Activated T-helper 9 cell treated with anti-CD3 and anti-CD28 coated beads, Interleukin-2, amount 50 U/mL, for 16 hours (primary cell): ENCODE measurements around the gene MAPK8.
"Not testable (repeated sequence)": the region's sequence is repeated elsewhere in the genome, so short reads cannot be mapped to it uniquely, and the experiment has no call there.

ENCODE experiments used
- DNase-seq: peaks from one replicate; pipeline ENCODE4 v3.0.0-alpha.2; 2020; ENCODE audit warnings: low read depth

Gene MAPK8

GRCh38 chr10:48418189-48418788 lies 111.8 kb downstream of the MAPK8 start:
- DNase-seq: no peak

DNA sequence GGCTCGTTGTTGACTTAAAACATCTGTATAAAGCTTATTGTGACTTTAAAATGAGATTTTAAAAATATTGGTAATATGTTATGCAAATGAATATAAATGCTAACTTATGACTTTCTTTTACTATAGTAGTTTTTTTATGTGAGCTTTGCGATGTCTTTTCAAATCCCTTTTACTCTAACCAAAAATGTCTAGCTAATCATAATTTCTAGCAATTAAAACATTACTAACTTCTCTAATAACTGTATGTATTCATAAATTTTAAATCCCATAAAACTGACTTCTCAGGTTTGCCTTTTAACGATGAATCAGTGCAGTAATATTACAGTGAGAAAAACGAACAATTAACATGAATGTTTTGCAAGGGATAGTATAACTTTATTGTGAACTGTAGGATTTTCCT lies 113.2 kb downstream of the MAPK8 start:
- DNase-seq: no peak

DNA sequence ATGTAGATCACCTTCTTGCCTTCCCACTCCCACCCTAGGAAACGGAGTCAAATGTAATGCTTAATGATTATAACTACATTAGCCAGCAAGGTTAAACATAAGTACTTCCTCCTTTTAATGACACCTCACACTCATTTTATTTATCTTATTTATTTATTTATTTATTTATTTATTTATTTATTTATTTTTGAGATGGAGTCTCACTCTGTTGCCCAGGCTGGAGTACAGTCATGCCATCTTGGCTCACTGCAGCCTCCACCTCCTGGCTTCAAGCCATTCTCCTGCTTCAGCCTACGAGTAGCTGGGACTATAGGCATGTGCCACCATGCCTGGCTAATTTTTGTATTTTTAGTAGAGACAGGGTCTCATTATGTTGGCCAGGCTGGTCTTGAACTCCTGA lies 115.4 kb downstream of the MAPK8 start:
- not testable (repeated sequence) for DNase-seq

- no peak for DNase-seq
Measured at GRCh38 chr10:48423884-48424283, 117.4 kb downstream of the MAPK8 start.

- DNase-seq: no peak
Measured at GRCh38 chr10:48428896-48429295, 122.4 kb downstream of the MAPK8 start.

DNA sequence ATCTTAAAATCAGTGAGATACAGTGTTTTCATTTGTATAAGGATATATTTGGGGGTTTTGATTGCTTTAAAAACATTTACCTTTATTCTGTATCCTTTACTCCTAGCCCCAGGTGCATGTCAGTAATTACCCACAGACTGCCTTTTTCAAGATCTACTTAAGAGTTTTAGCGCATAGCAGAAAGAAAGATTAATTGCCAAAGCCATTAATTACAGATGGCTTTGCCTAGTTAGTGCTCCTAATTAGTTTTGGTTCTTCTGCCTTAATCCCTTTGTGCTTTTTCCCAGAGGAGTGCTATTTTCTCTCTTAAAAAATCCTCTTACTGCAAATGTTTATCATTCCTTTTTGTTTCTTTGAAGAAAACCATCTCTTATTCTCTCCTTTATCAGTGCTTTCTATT lies 122.8 kb downstream of the MAPK8 start:
- DNase-seq: no peak

DNA sequence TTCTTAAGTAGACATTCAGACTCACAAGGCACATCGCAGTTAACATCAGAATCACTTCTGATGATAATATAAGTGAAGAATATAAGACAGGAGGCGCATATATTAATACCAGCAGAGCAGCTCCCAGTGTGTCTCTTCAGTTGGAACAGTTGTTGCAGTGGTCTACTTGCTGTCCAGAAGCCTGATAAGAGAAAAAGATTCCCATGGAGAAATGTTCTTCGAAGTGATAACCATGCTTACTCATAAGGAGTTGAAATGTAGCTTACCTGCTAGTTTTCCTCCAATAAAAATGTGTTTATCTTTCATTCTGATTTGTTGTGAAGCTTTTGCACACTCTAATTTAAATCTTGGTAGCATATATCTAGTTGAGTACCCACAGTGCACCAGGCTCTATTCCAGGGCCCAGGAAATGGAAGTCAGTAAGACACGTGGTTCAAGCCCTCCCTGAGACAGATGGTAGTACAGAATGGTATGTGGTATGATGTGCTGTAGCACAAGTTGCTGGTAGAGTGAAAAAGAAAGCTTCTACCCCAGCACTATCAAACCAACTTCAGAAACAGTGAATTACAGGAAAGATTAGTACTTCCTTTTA lies 124.0 kb downstream of the MAPK8 start:
- DNase-seq: no peak

DNA sequence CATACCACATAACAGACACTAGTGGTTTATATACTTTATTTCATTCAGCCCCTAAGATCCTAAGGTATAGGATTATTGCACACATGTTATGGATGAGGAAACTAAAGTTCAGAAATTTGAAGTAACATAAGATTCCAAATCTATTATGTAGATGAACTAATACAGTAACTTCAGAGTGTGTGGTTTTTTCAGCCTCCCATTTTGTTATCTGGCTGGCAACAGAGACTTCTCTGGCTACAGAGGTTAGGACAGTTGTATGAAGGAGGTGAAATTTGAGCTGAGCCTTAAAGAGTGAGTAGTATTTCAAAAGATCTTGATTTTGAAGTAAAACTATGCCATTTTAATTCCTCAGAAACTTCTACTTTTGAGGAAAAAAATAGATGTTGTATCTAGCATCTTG lies 125.4 kb downstream of the MAPK8 start:
- DNase-seq: no peak

- no peak for DNase-seq
Measured at GRCh38 chr10:48437546-48437945, 131.1 kb downstream of the MAPK8 start.

DNA sequence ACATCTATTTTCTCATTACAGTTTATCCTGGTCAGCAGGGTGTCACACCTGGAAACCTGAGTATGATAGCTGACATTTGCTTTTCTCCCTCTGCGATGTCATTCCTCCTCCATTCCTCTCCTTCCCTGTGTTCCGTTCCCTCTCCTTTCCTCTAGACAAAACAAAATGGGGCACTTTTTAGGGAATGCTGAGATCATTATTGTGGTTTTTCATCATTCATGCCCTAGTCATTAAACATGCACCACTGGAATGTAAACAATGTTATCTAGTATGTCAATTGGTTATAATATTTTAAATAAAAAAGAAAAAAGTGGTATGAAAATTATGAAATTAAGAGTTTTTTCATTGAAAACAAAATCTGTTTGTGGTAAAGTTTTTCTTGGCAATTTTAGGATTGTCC lies 132.6 kb downstream of the MAPK8 start:
- no peak for DNase-seq

GRCh38 chr10:48439581-48440041 lies 133.1 kb downstream of the MAPK8 start:
- no peak for DNase-seq

DNA sequence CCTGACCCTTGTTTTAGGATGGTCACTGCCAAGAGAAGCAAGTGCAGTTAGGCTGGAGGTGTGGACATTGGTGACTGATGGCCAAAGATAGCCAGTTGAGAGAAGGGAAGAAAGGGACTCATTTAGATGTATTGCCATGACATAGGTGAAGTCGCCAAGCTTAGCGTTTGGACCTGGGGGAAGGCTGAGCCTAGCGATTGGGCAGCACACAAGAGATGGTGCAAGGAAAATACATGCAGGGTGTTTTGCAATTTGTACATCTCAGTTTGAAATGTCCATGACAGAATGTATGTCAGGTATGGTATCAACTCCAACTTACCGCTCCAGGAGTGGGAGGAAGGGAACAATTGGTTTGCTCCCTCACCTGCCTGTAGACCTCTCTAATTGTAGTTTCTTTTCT lies 134.3 kb downstream of the MAPK8 start:
- no peak for DNase-seq

DNA sequence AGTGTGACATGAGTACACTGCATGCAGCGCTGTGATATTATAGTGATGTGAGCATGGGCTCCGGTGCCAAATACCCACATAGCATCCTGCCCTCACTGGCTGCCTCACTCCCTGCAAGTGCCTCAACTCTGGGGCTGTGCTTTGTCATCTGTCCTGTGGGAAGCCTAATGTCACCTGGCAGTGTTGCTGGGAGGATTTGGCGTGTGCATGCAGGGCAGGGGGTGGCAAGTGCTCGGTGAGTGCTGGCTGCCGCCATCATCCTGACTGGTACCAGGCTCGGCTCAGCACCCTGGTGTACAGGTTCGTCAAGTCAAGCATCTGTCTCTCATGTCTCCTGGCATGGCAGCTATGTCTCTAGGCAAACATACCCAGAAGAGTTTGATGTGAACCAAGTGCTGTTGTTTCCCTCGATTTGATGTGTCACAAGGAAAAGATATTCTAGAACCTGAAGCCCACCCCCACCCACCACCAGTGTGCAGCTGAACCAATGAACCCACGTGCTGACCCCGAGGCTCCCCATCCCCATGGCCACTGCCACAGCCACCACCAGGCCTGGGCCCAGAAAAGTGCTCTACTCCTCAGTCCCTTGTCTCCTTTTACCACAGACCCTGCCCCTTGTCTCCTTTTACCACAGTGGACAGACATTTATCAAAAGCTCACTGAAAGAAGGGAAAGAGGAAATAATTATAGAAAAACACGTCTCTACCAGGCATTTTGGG lies 135.8 kb downstream of the MAPK8 start:
- DNase-seq: no peak

DNA sequence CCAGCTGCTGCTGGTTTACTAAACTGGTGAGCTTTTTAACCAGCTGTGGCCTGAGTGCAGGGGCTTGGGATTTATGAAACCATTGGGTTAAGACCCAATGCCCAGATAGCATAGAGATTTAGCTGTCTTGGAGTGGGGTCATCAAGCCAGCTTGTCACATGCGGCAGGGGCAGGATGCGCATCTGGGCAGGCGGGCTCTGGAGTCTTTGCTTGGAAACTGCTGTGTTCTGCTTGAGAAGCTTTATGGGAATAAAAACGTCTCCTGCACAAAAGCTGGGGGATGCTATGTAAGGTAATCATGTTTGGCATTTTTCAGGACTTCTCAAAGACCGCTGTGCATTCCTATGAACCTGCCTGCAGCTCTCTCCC lies 136.3 kb downstream of the MAPK8 start:
- no peak for DNase-seq

- DNase-seq: no peak
Measured at GRCh38 chr10:48444266-48444665, 137.8 kb downstream of the MAPK8 start.

- no peak for DNase-seq
Measured at GRCh38 chr10:48444861-48445841, 138.7 kb downstream of the MAPK8 start.

GRCh38 chr10:48445932-48446331 lies 139.5 kb downstream of the MAPK8 start:
- DNase-seq: no peak

DNA sequence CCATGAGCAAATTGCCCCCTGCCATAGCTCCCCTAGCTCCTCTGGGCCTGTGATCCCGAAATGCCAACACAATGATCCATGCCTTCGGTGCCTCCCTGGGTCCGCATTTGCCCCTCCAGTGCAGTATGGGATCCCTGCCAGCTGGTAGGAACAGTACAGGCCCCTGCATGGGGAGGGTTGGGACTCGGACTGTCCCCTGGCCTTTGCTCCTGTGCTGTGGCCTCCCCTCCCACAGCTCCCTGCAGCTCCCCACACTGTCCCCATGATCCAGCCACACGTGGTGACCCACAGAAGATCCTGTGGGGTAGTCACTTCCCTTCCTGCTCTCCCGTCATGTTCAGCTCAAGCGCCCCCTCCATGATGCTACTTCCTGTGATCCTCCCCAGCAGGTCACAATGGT lies 140.3 kb downstream of the MAPK8 start:
- no peak for DNase-seq

GRCh38 chr10:48447356-48448215 lies 141.1 kb downstream of the MAPK8 start:
- DNase-seq: no peak

DNA sequence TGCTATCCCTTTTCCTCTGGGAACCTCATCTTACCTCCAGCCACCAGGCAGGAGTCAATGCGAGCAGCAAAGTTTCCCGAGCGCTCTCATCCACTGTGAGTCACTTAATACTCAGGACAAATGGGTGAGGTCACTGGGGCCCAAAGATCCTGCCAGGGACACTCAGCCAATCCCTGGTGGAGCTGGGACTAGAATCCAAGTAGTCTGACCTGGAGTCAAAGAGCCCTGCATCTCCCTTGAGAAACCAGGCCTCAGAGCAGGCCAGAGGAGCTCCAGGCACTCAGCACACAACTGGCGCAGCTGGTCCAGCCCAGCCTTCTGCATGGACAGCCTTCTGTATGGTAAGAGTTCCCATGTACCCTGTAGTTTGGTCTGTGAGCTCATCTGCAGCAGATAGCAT lies 142.3 kb downstream of the MAPK8 start:
- DNase-seq: no peak

DNA sequence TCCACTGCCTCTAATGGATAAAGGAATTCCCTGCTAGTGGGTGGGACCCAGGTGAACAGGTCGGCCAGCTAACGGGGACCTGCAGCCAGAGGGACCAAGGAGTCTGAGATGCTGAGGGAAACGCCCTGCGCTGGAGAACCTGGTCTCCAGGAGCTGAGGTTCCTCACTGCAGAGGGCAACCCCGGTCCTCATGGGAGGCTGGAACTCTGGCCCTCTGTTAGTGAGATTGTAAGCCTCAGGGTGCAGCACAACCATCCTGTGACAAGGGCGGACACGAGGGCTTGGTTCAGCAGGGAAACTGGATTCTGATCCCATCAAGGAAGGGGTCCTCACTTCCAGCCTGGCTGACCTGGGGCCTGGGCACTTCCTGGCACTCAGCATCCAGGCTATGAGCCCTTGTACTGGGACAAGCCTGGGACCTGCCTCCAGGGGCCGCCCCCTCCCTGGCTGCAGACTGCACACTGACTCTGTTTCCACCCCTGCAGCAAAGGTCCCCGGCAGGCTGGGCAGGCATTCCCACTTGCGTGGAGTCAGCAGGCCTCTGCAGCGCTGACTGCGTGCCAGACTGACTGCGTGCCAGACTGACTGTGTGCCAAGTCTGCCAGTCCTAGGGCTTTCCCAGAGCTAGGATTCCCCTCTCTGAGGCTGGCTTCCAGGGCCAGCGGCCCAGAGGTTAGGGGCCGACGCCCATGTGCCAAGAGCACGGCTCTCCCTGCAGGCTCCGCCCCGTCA lies 143.2 kb downstream of the MAPK8 start:
- DNase-seq: no peak
